GM19397 (cell line): ENCODE results near the gene EEF1G.
"Not testable (repeated sequence)": the region's sequence is repeated elsewhere in the genome, so short reads cannot be mapped to it uniquely, and the experiment has no call there.

Experiments
- ATAC-seq: cut with Tn5 transposase; IDR thresholded peaks from one replicate; pipeline ENCODE4 v1.9.1; 2021; ENCODE audit warnings: mild to moderate bottlenecking, moderate library complexity; ENCODE audit not compliant: unreplicated experiment

Gene EEF1G

DNA sequence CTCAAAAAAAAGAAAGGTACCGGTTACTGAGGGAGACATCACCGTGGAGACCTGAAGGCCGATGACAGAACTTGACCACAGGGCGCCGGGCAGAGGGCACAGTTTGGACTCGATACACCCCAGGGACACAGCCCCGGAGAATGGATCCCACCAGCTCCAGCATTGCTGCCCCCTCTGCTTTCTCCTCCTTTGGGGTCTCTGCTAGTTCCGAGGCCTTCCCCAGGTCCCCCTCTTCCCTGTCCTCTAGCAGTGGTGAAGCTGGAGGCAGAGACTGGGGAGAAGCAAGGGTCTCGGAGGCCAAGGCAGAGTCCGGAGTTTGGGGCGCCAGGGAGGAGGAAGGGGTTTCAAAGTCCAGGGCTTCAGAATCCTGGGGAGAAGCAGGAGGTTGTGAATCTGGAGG lies 4.8 kb upstream of the EEF1G start:
- ATAC-seq: no peak

DNA sequence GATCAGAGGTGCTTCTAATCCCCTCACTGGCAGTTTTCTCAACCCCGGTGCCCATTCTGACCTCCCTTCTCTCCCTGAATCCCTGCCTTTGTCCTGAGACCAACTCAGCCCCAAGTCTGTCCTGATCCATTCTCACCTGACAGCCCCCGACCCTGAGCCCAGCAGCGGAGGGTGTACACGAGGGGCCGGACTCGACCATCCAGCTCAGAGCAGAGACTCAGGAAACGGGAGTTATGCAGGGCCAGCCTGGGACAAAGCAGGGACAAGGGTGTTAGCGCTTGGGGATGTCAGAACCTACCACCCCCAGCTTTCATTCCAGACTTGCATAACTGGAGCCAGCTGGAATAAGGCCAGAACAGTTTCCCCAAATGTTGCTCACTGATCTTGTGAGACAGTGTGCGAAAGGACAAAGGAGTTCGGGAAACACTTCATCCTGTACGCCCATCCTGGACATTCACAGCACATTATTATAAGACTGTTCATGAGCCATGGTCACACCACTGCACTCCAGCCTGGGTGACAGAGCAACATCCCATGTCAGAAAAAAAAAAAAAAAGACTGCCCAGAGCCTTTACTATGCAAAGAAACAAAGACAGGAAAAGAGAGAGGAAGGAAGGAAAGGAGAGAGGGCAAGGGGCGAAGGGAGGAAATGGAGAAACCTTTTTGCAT lies 3.5 kb upstream of the EEF1G start:
- no peak for ATAC-seq

DNA sequence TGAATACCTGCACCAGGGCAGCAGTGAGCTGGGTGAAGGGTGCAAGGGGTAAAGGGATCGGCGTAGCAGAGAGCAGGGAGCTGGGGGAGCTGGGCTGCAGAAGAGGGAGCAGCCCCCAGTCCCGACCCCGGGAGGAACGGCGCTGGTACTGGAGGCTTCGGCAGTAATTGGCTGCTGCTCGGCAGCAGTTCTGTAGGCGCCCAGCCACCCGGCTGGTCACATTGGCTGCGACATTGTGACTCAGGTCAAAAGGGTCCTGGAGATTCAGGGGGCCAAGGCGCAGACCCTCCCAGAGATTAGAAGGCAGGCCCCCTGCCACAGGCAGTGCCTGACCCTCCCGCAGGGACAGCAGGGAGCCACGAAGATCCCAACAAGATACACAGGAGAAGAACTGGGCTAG lies 2.1 kb upstream of the EEF1G start:
- ATAC-seq: no peak

DNA sequence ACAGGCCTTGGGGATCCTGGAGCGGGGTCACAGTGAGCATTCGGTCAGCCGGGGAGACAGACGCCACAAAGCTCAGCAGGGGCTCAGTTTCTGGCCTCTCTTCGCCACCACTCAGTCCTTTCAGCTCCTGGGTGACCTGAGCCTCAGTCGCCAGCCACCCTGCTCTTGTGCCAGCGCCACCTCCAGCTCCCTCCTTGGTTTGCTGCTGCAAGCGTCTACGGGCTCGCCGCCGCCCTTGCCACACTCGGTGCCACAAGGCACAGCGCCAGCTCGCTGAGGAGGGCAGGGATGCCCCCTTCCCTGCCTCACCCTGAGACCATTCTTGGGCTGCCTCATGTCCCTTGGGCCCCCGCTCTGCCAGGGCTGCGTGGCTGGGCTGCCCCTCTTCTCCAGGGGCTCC lies 1.5 kb upstream of the EEF1G start:
- ATAC-seq: no peak

DNA sequence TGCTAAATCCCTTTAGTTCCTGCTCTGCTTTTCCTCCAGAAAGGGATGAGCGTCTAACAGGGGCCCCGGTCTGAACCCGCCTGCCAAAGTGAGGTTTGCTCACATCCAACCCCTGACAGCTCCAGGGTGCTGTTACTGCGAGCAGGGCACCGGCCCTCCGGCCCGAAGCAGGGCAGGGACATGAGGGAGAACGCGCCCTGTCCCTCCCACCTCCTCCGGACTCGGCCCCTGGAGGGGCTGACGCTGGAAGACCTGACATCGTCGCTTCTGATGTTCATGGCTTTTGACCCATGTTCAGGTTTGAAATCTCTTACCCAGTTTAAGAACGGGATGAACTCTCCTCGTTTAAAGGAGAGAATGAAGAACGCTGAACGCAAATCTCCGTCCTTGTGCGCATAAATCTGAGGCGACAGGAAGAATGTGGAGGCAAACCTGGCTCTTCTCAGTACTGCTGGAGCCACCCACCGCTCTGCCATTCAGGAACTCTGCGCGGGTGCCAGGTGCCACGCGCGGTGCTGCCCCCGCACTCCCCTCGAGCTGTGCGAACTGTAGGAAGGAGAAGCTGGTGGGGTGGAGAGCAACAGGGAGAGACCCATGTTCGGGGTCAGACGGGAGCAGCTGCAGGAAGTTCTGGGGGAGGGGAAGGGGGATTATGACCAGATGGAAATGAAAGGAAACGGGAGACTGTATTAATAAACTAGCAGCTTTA lies 826 bp upstream of the EEF1G start:
- peak; percentile 11 for ATAC-seq

DNA sequence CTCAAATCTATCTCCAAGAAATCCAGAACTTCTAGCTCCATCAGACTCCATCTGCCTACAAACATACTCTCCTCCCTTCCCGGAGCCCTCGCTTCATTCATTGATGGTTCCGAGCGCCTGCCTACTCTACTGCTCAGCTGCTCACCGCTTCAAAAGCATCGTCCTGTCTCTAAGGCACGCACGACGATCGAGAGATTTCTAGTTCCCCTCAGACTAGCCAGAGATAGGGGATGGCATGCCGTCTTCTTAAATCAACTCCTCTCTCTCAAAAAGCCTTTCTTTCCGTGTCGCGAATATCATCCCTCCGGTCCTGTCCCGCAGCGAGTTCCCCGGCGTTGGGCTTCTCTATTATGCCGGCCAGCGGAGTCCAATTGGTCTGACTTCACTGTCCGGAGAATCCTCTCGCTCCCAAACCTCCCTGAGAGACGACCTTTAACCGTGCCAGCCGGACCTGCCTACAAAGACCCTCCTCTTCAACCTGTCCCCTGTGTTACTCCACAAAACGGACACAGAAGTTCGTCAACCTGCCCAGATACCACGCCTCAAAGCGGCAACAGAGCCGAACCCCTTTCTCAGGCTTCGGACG lies 592 bp downstream of the EEF1G start:
- ATAC-seq: peak; percentile 2

DNA sequence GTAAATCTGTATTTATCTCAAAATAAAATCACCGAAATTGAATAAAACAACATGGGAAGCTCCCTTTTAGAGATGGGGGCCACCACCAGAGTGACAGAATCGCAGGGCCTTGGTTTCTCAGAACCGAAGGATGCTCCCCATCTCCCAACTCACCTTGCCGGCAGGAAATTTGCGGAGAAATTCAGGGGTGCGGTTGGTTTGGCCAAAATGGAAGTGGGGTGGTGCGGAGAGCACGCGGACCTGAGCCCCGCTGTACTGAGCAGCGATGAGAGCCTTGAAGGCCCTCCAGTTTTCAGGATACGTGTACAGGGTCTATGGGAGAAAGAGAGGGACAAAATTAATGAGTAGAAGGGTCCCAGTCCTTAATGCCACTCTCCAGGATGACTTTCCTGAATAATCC lies 1.3 kb downstream of the EEF1G start:
- ATAC-seq: no peak

DNA sequence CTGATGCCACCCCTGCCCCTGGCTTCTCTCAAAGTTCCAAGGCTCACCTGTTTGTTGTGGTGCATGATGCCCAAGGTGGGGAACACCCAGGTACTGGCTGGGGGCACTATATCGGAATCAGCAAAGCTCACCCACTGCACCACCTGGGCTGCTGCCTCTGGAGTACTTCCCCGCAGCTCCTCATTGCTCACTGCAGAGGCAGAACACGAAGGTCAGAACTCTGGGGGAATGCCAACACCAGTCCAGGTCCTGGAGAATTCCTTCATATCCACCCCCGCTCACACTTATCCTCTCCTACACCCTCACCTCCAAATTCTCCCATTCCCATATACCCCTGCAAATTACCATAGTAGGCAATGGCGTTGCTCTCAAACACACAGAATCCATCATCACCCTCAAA lies 2.2 kb downstream of the EEF1G start:
- ATAC-seq: not testable (repeated sequence)

DNA sequence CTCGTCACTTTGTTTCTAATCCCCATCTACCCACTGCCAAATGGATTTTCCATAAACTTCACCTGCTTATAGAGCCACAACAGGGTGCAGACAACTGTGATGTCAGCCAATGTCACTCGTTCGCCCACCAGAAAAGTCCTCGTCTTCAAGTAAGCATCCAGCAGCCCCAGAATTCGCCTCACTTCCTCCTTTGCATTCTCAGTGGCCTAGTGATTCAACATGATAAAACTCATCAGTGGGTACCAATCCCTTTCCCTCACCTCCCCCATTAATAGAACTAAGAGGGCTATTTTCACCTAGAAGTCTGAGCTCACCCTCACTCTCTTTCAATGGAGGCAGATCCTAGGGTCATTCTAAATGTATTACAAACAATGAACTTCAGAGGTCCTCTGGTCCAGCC lies 2.8 kb downstream of the EEF1G start:
- ATAC-seq: not testable (repeated sequence)

DNA sequence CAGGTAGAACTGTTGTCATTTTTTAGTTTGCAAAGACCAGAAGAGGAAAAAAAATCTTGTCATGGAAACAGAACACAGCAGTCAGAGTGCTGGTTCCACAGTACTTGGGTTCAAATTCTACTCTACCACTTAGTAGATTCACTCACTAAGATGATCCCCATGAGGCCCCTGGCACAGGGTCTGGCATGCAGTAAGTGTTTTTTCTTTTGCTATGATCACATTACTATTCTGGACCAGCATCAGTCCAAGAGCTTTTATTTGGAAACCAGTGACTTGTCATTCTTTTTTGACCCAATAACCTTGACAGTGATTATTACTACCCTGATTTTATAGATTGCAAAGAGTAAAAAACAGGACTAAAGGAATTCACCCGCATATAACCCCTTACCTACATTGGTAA lies 4.1 kb downstream of the EEF1G start:
- no peak for ATAC-seq

DNA sequence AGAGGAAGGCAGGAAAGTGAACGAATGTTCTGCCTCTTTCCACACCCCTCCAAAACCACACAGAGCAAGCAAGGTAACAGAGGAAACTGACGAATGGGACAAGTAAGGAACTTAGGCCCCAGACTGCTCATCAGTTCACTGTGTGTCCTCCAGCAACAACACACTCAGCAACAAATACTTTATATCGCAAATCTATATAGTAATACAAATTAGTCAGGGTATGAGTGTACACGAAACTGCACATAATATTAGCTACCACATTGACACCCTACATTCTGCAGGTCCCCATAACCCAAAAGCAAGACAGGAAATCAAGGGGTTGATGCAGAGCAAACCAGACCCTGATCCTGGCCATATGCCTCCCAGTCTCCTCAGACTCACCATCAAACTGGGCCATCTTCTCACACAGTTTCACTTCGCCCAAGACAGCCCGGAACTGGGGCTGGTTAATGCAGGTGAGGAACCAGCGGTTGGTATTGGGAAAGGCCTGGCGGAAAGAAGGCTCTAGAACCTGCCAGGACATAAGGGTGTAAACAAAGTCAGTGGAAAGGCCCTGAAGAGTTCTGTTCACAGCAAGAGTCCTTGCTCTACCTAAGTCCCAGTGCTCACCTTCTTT lies 6.6 kb downstream of the EEF1G start:
- no peak for ATAC-seq

DNA sequence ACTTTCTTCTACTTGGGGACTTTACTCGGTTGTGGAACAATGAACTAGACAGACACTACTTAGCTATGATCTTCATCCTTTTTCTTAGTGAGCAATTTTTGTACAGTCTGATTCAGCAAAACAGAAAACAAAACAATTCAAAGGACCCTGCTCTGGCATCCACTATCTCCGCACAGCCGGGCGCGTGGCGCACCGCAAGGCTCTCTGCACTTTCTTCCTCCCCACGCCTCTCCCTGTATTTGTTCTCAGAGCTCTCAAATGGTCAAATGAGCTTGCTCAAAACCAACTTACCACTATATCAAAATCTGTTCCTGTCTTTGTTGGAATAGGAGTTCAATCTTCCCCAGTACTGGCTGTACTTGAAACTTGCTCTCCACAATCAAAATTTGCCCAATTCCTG lies 7.4 kb downstream of the EEF1G start:
- no peak for ATAC-seq

DNA sequence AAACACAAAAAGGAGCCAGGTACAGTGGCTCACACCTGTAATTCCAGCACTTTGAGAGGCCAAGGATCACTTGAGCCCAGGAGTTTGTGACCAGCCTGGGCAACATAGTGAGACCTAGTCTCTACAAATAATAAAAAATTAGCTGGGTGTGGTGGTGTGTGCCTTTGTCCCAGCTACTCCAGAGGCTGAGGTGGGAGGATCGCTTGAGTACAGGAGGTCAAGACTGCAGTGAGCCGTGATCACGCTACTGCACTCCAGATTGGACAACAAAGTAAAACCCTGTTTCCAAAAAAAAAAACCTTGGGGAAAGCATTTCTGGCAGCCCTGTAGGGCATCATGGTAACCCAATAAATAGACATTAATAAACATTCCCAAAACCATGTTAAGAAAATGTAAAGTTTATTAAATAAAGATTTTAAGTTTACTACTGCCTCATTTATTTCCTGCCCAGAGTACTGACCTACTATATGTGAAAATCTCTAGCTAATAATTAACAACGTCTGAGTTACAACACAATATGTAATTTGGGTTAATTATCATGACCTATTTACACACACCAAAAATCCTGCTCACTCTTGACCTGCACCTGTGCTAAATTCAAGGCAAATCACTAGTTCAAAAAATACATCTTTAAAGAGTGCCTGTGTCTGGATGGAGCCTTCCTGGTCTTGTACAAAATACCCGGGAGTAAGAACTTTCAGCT lies 8.4 kb downstream of the EEF1G start:
- no peak for ATAC-seq

DNA sequence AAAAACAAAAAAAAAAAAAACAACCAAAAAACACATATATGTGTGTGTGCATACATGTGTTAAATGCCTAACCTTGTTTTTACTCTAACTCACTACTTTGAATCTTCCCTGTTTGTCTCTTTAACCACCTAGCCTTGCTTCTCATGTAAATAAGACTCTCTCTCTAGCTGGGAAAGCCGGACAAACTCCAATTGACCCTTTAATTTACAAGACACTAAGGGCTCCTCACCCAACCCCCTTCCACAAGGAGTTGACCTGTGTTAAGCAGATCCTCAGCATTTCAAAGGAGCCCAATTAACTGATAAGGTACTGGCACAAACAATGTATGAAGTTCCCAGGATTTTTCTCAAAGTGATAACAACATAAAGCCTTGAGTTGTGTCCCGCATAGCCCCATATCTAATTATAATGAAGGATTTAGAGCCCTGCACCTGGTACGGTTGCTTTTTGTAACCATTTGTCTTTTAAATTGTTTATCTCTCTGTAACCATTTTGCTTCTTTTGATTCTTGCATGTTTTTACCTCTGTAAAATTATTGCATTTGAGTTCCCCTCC lies 11.9 kb downstream of the EEF1G start:
- not testable (repeated sequence) for ATAC-seq

DNA sequence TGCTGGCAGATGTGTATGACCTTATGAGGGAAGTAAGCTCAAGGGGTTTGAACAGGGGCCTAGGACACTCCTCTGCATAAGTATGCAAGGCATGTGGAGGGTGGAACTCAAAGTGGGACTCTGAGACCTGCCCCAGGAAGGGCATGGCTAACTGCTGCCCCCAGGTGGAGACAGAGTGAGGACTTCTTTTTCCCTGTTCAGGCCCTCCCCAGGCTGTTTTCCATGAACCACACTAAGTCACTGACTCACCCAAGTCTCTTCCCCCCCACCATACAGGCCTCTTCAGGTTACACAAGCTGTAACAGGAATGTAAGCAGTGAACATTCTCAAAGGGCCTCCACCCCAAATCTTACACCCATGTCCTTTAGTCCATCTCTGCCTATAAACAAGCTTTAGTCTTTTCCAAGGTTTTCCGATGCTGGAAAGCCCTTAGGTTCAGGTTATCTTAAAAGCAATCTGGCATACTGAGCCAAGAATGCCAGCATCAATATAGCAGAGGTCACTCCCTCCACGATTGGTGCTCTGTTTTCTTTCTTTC lies 13.1 kb downstream of the EEF1G start:
- ATAC-seq: no peak

DNA sequence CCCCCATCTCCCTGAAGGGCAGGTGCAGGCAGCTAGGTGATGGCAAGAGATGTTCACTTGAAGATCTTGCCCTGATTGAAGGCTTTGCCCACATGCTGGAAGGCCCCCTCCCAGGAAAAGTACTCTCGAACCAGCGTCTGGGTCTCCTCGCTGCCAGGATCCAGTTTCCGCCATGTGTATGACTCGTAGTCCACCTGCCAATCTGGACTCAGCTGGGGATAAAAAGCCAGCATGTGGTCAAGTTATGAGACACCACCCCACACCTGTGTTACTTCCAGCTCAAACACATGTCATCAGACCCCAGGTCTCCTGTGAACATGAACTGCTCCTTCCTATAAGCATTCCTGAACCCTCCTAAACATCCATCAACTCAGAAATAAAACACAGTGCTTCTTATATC lies 14.1 kb downstream of the EEF1G start:
- ATAC-seq: not testable (repeated sequence)

DNA sequence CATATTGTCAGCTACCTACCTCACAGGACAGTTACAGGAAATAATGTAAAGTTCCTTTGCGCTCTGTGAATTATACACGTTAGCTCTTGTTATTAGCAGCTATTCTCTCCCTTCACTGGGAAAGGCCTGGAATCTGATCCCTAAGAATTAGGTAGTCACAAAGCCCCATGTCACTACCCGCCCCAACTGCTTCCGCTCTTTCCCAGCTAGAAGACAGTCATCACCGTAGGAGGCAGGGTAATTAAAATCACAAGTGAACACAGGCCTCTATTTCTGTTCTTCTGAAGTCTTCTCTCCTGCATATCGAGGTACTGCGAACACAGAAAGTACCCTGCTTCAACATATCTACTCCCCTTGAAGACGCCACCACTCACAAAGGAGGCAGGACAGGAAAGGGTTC lies 14.5 kb downstream of the EEF1G start:
- ATAC-seq: no peak

DNA sequence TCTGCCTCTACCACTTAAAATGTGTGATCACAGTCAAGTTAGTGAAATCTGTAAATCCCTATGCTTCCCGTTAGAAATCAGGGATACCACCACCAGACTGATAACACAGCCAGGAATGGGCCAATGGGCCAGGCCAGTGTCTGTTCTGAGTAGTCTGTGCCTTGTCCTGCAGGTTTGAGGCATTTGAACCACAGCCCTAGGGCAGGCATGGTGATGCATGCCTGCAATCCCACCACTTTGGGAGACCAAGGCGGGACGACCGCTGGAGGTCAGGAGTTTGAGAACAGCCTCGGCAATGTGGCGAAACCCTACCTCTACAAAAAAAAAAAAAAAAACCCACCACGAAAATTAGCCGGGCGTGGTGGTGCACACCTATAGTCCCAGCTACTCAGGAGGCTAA lies 15.0 kb downstream of the EEF1G start:
- ATAC-seq: no peak

DNA sequence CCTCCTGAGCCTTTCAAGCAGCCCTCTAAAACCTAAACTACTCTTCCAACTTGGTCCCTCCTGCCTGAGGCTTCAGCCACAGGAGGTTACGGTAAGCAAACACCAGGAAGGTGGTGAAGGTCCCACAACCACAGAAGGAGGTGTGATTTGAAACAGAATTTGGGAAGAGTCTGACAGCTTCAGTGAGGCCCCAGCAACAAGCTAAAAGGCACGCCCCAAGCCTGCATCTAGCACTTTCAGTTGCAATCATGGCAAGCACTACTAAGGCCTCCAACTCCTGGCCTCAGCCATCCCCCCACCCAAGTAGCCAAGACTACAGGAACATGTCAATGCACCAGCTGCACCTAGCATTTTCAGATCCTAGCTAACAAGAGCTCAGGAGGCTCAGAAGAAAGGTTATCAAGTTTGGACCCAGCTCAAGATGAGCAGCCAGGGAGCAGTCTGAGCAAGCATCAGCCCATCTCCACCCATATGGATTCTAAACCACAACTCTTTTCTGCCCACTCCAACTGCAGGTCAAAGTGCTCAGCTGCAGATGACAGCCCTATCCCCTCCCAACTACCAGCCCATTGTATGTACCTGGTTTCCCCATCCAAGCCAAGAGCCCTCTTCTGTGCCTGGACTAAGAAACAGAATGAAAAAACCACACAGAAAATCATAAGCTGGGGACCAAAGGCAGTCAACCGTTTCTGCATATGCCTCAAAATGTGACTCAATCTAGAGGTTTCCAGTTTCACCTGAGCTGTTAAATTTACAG lies 16.6 kb downstream of the EEF1G start:
- peak; percentile 17 for ATAC-seq
